ENCODE results near the gene RNASE7. TPM values are rescaled to one million over a fixed set of nuclear protein-coding genes. Genes with fewer than 3 reads are reported as not detected.

The RNASE7 gene
- total and polyA plus RNA-seq, 3 experiments from 2014 or later = not detected

DNA sequence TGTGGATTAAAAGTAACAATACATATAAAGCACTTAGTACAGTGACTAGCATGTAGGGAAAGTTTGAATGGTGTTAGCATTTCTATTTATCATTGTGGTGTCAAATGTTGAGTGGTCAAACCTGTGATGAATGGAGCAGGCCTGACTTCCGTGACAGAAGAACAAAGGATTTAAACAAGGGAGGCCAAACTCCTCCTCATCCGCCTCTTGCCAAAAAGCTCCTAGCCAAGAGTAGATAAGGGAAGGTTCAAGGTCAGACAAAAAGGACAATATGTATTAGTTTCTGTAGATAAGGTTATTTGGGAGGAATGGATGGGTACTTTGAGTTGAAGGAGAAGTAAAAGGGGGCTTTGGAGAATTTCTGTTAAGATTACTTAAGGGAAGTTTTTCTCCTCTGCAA is 6.5 kb downstream of the RNASE7 start:
- H3K27me3 ChIP-seq (ENCODE audit: insufficient read depth, low read length, poor library complexity, severe bottlenecking) = no peaks in the 10 kb centered on the region
- peaks cover 6 to 11% (median 9%) of the 10 kb centered on the region in 3 donors for H3K4me1 Mint-ChIP-seq
- H3K27ac Mint-ChIP-seq = no peak overlapping the region
- H3K36me3 Mint-ChIP-seq = no peaks in the 10 kb centered on the region
- no peak overlapping the region for H3K27ac ChIP-seq (ENCODE audit: low read depth, low read length)
- H3K4me1 ChIP-seq (ENCODE audit: insufficient read depth, low read length) = peaks cover 6% of the 10 kb centered on the region
- H3K9me3 ChIP-seq (ENCODE audit: low read length) = no peaks in the 10 kb centered on the region
- H3K4me3 ChIP-seq (ENCODE audit: low read length) = no peak overlapping the region
- H3K36me3 ChIP-seq (ENCODE audit: insufficient read depth, low read length) = no peaks in the 10 kb centered on the region
- DNase-seq = no peak
- no peaks in the 10 kb centered on the region for H3K9me3 Mint-ChIP-seq
- ChIA-PET CTCF (interaction anchor here (2.5 to 2.7 kb wide), 2 partner anchors 33 to 44 kb away, joined by 8 to 18 read pairs; no protein-coding TSS in a partner anchor), POLR2A (no interaction called here)
- H3K4me3 Mint-ChIP-seq = no peak overlapping the region
- H3K27me3 Mint-ChIP-seq = peaks cover 11 to 47% of the 10 kb centered on the region in 2 donors

DNA sequence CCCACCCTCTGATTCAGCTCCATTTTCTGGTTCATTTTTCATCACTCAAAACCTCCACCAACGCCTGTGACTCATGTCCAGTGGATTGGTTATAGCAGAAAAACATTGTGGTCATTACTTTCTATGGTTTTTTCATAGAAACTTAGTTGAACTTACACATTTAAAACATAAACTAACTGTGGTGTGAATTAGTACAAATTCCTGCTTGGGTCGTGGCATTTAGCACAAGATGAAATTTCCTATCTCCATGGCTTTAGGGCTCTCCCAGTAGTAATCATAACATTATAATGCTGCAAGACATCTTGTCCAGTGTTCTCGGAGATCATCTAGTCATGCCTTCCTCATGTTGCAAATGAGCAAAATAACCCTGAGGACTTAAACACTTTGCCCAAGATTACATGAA is 7.1 kb downstream of the RNASE7 start:
- ChIA-PET CTCF (interaction anchor here (2.5 to 2.7 kb wide), 2 partner anchors 34 to 43 kb away, joined by 8 to 18 read pairs; no protein-coding TSS in a partner anchor), POLR2A (no interaction called here)
- no peak for DNase-seq
- H3K9me3 ChIP-seq (ENCODE audit: low read length) = no peaks in the 10 kb centered on the region
- Mint-ChIP-seq H3K36me3 (no peaks in the 10 kb centered on the region), H3K9me3 (no peaks in the 10 kb centered on the region), H3K27ac (no peak overlapping the region), H3K27me3 (peaks cover 8 to 47% of the 10 kb centered on the region in 2 donors), H3K4me1 (peaks cover 4 to 8% (median 6%) of the 10 kb centered on the region in 3 donors), H3K4me3 (no peak overlapping the region)
- H3K4me1 ChIP-seq (ENCODE audit: insufficient read depth, low read length) = peaks cover 3% of the 10 kb centered on the region
- H3K27ac ChIP-seq (ENCODE audit: low read depth, low read length) = no peak overlapping the region
- H3K4me3 ChIP-seq (ENCODE audit: low read length) = no peak overlapping the region
- H3K27me3 ChIP-seq (ENCODE audit: insufficient read depth, low read length, poor library complexity, severe bottlenecking) = no peaks in the 10 kb centered on the region
- H3K36me3 ChIP-seq (ENCODE audit: insufficient read depth, low read length) = no peaks in the 10 kb centered on the region

- H3K9me3 ChIP-seq (ENCODE audit: low read length) = no peaks in the 10 kb centered on the region
- H3K27me3 ChIP-seq (ENCODE audit: insufficient read depth, low read length, poor library complexity, severe bottlenecking) = no peaks in the 10 kb centered on the region
- H3K36me3 ChIP-seq (ENCODE audit: insufficient read depth, low read length) = no peaks in the 10 kb centered on the region
- ChIA-PET POLR2A (no interaction called here), CTCF (interaction anchor here (1.2 to 2.2 kb wide), 2 partner anchors 33 to 36 kb away, joined by 3 to 8 read pairs; no protein-coding TSS in a partner anchor)
- no peaks in the 10 kb centered on the region for H3K36me3 Mint-ChIP-seq
- H3K27me3 Mint-ChIP-seq = peaks cover 8 to 35% of the 10 kb centered on the region in 2 donors
- no peak for DNase-seq
- H3K4me1 ChIP-seq (ENCODE audit: insufficient read depth, low read length) = no peaks in the 10 kb centered on the region
- no peak overlapping the region for H3K27ac ChIP-seq (ENCODE audit: low read depth, low read length)
- no peaks in the 10 kb centered on the region for H3K4me1 Mint-ChIP-seq
- H3K4me3 Mint-ChIP-seq = no peak overlapping the region
- H3K27ac Mint-ChIP-seq = no peak overlapping the region
- no peaks in the 10 kb centered on the region for H3K9me3 Mint-ChIP-seq
- no peak overlapping the region for H3K4me3 ChIP-seq (ENCODE audit: low read length)
These were observed 8.4 kb downstream of the RNASE7 start for GRCh38 chr14:21050597-21050996.

GRCh38 chr14:21053184-21054122 is 11.3 kb downstream of the RNASE7 start:
- POLR2A ChIA-PET = no interaction called here
- Histone ChIP-seq H3K4me3 (ENCODE audit: low read length) (no peak overlapping the region), H3K36me3 (ENCODE audit: insufficient read depth, low read length) (no peaks in the 10 kb centered on the region), H3K27ac (ENCODE audit: low read depth, low read length) (no peak overlapping the region), H3K4me1 (ENCODE audit: insufficient read depth, low read length) (no peaks in the 10 kb centered on the region), H3K27me3 (ENCODE audit: insufficient read depth, low read length, poor library complexity, severe bottlenecking) (no peaks in the 10 kb centered on the region), H3K9me3 (ENCODE audit: low read length) (no peaks in the 10 kb centered on the region)
- Mint-ChIP-seq H3K9me3 (no peaks in the 10 kb centered on the region), H3K4me1 (no peaks in the 10 kb centered on the region), H3K36me3 (no peaks in the 10 kb centered on the region), H3K27me3 (peaks cover 4 to 25% of the 10 kb centered on the region in 2 donors), H3K27ac (no peak overlapping the region), H3K4me3 (no peak overlapping the region)
- CTCF ChIA-PET = interaction anchor here (1.1 kb wide), 1 partner anchor 39 kb away, joined by 4 read pairs; no protein-coding TSS in a partner anchor
- no peak for DNase-seq

GRCh38 chr14:21054123-21054767 is 12.1 kb downstream of the RNASE7 start:
- no peak for DNase-seq
- H3K27me3 ChIP-seq (ENCODE audit: insufficient read depth, low read length, poor library complexity, severe bottlenecking) = no peaks in the 10 kb centered on the region
- H3K4me1 ChIP-seq (ENCODE audit: insufficient read depth, low read length) = no peaks in the 10 kb centered on the region
- CTCF ChIA-PET = interaction anchor here (1.1 kb wide), 1 partner anchor 40 kb away, joined by 4 read pairs; no protein-coding TSS in a partner anchor
- H3K9me3 ChIP-seq (ENCODE audit: low read length) = no peaks in the 10 kb centered on the region
- Mint-ChIP-seq H3K4me3 (no peak overlapping the region), H3K27ac (no peak overlapping the region), H3K4me1 (no peaks in the 10 kb centered on the region), H3K9me3 (no peaks in the 10 kb centered on the region), H3K36me3 (no peaks in the 10 kb centered on the region), H3K27me3 (peaks cover 5 to 21% of the 10 kb centered on the region in 2 donors)
- H3K4me3 ChIP-seq (ENCODE audit: low read length) = no peak overlapping the region
- POLR2A ChIA-PET = no interaction called here
- no peaks in the 10 kb centered on the region for H3K36me3 ChIP-seq (ENCODE audit: insufficient read depth, low read length)
- no peak overlapping the region for H3K27ac ChIP-seq (ENCODE audit: low read depth, low read length)

- no peaks in the 10 kb centered on the region for H3K36me3 ChIP-seq (ENCODE audit: insufficient read depth, low read length)
- H3K4me1 ChIP-seq (ENCODE audit: insufficient read depth, low read length) = no peaks in the 10 kb centered on the region
- no peak for DNase-seq
- Mint-ChIP-seq H3K9me3 (no peaks in the 10 kb centered on the region), H3K4me3 (no peak overlapping the region), H3K27ac (no peak overlapping the region), H3K4me1 (no peaks in the 10 kb centered on the region), H3K36me3 (no peaks in the 10 kb centered on the region), H3K27me3 (peaks cover 5 to 19% of the 10 kb centered on the region in 2 donors)
- ChIA-PET POLR2A (no interaction called here), CTCF (no interaction called here)
- no peak overlapping the region for H3K27ac ChIP-seq (ENCODE audit: low read depth, low read length)
- no peaks in the 10 kb centered on the region for H3K9me3 ChIP-seq (ENCODE audit: low read length)
- no peaks in the 10 kb centered on the region for H3K27me3 ChIP-seq (ENCODE audit: insufficient read depth, low read length, poor library complexity, severe bottlenecking)
- H3K4me3 ChIP-seq (ENCODE audit: low read length) = no peak overlapping the region
These were observed 12.6 kb downstream of the RNASE7 start for GRCh38 chr14:21054768-21055145.

GRCh38 chr14:21055432-21056117 is 13.4 kb downstream of the RNASE7 start:
- POLR2A ChIA-PET = no interaction called here
- Histone ChIP-seq H3K36me3 (ENCODE audit: insufficient read depth, low read length) (no peaks in the 10 kb centered on the region), H3K4me3 (ENCODE audit: low read length) (no peak overlapping the region)

More at GRCh38 chr14:21055432-21056117, 13.4 kb downstream of the RNASE7 start:
- Mint-ChIP-seq H3K9me3 (no peaks in the 10 kb centered on the region), H3K27me3 (peaks cover 7 to 19% of the 10 kb centered on the region in 2 donors), H3K27ac (no peak overlapping the region), H3K36me3 (no peaks in the 10 kb centered on the region), H3K4me3 (no peak overlapping the region), H3K4me1 (no peaks in the 10 kb centered on the region)
- H3K4me1 ChIP-seq (ENCODE audit: insufficient read depth, low read length) = no peaks in the 10 kb centered on the region
- H3K9me3 ChIP-seq (ENCODE audit: low read length) = no peaks in the 10 kb centered on the region
- H3K27ac ChIP-seq (ENCODE audit: low read depth, low read length) = no peak overlapping the region
- H3K27me3 ChIP-seq (ENCODE audit: insufficient read depth, low read length, poor library complexity, severe bottlenecking) = no peaks in the 10 kb centered on the region
- CTCF ChIA-PET = interaction anchor here (1.5 to 4.4 kb wide), 2 partner anchors 12 to 41 kb away, joined by 4 to 14 read pairs; no protein-coding TSS in a partner anchor
- no peak for DNase-seq
